CD4-positive, alpha-beta T cell treated with Interleukin-17A for 4 hours (primary cell): ENCODE measurements around the gene ETV5.

ENCODE experiments used
- DNase-seq: peaks from one replicate; pipeline ENCODE4 v3.0.0-alpha.2; 2020; ENCODE audit warnings: mixed read lengths

Gene ETV5

DNA sequence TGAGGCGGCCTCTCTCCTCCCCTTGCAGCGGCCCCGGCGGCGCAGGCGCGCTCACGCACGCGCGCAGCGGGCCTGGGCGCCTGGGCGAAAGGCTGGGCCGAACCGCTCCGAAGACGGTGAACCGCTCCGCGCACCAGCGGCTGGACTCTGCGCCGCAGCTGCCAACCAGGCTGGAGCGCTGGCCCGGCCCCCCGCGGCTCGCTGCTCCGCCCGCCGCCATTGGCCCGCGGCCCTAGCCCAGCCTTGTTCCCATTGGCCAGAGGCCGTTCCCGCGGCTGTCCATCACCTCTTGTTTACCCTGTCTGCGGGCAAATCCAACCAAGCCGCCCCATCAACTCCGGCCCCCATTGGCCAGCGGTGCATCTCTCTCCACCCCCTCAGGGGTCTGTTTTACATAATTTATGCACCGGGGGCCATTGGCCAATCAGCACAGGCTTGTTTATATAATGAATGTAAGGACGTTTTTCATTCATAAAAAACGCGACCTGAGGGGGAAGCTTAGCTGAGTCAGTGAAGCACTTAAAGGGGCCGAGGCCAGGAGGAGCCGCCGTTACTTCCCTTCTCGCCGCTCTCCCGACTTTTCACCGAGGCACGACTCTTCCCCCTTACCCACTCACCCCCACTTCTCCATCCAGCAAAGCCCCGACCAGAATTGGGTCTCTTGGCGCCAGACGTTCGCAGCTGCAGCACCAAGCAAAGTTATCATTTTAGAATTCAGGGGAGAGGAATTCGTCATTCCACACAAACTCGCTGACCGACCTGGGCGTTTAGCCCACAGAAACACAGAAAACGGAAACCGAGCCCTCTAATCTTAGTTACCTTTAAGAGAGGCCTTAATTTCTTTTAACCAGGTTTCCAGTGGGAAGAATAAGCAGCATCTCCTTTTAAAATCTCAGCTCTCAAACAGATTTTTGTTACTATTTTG lies at the start of gene ETV5:
TSS of gene ETV5 (minus strand) at position 149 of the 925 bp plus-strand sequence. CDS start 3,221 bp downstream, outside the sequence.
- peak; percentile 78 for DNase-seq

- DNase-seq: no peak
Observed at GRCh38 chr3:186154641-186155040, 45.8 kb upstream of the ETV5 start.

DNA sequence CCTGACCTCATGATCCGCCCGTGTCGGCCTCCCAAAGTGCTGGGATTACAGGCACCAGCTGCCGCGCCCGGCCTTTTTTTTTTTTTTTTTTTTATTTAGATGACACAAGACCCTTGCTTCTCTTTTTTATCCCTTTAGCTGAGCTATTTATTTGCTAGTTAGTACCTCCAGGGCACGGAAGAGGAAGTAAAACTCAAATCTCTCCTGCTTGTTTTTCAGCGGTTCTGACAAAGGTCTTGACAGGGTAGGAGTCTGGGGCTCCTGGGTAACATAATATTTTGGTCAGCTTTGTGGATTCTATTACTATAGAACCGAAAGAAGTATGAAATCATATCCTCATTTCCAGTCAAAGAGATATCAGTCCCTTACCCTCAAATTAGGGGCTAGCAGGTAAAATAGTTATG lies 44.0 kb upstream of the ETV5 start:
- DNase-seq: no peak

DNA sequence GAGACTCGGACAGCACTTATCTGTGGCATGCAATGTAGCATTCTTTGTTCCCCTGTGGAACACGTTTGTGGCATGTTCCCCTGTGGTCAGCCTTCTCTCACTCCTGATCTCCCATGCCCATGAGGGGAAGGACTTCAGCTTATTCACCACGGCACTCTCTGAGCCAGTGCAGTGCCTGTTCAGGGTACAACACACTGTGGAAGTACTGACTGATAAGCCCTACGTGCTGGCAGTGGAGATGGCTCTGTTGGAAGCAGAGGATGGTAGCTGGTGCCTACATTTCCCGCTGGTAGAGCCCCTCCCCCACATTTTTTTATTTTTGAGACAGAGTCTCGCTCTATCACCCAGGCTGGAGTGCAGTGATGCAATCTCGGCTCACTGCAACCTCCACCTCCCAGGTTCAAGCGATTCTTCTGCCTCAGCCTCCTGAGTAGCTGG lies 43.5 kb upstream of the ETV5 start:
- no peak for DNase-seq

- no peak for DNase-seq
Observed at GRCh38 chr3:186151077-186151971, 42.4 kb upstream of the ETV5 start.

- DNase-seq: no peak
Observed at GRCh38 chr3:186150041-186150830, 41.3 kb upstream of the ETV5 start.

DNA sequence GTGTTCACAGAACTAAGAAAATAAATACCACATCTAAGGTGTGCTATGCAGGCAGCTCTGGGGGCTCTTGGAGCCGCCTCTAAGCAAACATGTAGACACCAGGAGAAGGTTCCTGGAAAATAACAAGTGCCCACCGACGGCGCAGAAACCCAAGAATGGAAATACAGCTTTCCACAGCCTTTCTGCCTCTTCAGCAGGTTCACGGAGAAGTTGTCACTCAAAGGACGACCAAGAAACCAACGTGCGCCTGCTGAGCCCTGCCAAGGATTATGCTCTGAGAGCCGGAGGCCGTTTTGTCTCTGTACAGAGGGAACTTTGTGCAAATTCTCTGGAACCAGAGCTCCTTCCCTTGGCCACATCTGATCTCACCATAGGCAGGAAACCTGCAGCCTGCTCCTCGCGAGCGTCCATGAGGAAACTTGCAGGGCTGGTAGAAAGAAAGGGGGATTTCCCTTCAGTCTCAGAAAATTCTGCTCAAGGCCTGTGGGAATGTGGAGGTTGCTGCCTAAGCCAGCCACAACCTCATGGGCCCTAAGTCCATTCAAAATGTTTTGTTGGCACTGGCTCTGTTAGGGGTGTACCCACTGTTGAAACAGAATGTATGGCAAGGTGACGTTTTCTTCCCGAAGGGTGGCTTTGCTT lies 40.6 kb upstream of the ETV5 start:
- no peak for DNase-seq

GRCh38 chr3:186144257-186144656 lies 35.4 kb upstream of the ETV5 start:
- DNase-seq: no peak

DNA sequence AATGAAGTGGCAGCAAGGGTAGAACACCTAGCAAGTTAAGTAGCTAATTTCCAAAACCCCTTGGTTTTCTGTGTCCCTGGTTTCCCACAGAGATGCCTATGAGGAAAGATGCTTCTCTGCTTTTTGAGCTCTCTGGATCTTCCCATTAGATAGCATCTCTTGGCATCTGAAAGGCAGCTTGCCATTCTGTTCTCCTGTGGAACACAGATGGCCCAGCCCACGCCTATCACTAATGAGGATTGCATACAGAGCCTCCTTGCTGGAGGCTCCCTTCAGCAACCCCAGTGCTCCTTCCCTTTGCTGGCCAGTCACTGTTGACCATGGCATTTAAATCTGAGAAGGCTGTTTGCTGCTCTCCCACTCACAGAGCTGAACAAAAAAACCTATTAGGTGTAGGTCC lies 34.4 kb upstream of the ETV5 start:
- DNase-seq: no peak

DNA sequence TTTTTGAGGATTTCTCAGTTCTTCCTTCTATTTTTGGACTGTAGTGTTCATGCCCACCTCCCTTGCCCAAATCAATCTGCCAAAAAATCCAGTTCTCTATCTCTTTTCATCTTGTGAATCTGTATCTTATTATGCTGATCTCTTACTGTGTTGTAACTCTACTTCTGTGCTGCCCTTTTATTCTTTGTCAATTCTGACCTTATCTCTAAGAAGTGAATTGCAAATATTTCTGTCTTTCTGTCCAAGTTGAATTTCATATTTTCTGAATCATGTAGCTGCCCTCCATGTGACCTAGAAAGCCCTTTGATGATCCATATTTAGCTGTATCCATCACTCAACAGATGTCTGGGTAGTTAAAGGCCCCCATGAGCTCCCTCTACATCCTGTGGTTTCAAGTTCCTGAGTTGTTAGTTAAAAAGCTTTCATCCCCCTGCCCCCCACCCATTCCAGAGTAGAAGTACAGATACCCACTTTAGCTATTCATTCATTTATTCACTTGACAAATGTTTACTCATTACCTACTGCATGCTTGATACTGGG lies 33.6 kb upstream of the ETV5 start:
- no peak for DNase-seq

- DNase-seq: no peak
Observed at GRCh38 chr3:186141790-186142189, 32.9 kb upstream of the ETV5 start.

DNA sequence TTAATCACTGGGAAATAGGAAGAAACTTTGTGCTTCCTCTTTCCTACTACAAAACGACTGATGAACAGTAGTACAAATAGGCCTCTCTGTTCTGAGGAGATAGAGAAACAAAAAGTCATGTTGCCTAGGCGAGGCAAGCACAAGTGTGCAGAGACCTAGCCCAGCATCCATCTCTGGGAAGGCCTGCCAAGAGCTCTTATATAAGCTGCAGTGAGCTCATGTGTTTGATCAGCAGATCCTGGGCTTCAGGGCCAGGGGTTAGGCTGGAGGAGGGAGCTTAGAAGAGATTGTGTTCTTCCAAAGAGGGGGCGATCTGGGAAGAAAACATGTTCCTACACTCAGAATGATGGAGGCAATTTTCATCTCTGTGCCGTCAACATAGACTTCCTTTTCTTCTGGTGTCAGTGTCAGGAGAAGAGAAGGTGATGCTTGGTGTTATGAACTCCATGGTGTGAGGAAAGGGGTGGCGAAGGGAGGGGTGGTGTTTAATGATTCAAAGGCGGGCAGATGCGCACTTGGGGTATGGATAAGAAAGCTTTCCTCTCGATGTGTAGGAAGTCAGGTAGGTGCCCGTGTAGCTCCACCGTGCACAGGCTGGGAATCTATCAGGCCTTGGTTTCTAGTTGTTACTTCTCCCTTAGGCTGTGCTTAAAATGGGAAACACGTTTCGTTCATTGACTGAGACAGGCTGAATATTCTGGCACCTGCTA lies 29.5 kb upstream of the ETV5 start:
- no peak for DNase-seq

DNA sequence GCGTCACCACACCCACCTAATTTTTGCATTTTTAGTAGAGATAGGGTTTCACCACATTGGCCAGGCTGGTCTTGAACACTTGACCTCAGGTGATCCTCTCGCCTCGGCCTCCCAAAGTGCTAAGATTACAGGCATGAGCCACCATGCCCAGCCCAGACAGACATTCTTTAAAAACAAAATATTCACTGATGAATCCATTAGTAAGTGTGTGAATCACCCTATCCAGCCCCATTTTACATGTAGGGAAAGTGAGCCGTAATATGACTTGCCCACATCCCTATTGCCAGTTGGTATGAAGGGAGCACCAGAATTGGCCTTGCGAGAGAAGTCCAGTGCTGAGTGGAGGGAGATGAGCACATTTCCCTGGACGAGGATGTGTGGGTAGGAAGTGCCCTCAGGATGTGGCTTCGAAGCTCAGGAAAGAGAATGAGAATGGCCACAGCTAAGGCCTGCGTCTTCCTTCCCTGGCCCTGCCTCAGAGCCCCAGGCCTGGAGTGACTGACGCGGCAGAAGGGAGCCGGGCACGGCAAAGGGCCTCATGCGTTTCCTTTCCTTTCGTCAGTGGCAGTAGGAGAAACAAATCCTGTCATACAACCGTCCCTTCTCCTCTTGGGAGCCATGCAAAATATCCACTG lies 28.3 kb upstream of the ETV5 start:
- no peak for DNase-seq

DNA sequence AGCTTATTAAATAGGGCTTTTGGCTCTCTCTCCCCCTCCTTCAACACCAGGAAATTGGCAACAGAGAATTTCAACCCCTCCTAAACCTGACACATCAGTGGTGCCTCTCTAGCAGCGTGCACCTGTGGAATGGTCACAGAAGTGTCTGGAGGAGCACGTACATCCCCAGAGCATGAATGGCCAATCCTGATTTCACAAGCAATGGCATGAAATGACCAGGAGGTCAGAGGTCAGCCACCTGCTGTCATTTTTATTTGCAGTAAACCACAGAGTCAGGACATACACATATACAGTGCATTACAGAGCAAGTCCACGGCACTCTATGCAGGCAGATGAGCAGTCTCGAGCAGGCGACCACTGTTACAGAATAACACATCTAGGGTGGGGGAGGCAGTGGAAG lies 25.1 kb upstream of the ETV5 start:
- DNase-seq: no peak

GRCh38 chr3:186132487-186132886 lies 23.6 kb upstream of the ETV5 start:
- DNase-seq: no peak

- DNase-seq: no peak
Observed at GRCh38 chr3:186129206-186129605, 20.3 kb upstream of the ETV5 start.

- no peak for DNase-seq
Observed at GRCh38 chr3:186128158-186128557, 19.3 kb upstream of the ETV5 start.

DNA sequence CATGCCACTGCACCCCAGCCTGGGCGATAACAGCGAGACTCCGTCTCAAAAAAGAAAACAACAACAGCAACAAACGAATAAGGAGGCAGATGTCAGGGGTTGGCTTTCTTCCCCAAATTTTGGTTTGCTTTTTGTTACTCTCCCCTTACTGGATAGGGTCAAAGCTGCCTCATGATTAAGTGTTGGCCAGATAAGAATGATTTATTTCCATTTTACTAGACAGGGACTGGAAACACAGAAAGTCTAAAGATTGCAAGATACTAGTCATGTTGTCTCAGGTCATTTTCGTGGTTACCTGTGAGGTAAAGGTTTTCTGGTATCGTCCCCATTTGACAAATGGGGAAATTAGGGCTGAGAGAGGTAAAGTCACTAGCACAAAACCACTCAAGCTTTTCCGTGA lies 18.6 kb upstream of the ETV5 start:
- DNase-seq: no peak

DNA sequence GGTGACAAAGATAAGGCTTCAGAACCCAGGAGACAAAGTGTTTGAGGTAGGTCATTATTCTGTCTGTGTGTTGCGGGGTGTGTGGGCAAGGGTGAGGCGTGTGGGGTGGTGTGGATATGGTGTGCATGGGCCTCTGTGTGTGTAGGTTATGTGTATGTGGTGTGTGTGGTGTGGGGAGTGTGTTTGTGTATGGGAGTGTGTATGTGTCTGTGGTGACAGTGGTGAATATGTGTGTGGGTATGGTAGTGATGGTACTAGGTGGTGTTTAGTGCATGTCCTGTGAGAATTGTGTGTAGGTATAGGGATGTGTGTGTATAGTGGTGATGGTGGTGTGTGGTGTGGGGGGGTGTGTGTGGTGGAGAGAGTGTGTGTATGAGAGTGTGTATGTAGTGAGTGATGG lies 16.2 kb upstream of the ETV5 start:
- DNase-seq: no peak

- DNase-seq: no peak
Observed at GRCh38 chr3:186124592-186124991, 15.7 kb upstream of the ETV5 start.

- no peak for DNase-seq
Observed at GRCh38 chr3:186123012-186123411, 14.1 kb upstream of the ETV5 start.
